Hindlimb muscle (tissue), 1 donor: ENCODE results near the gene METRN. TPM values are rescaled to one million over a fixed set of nuclear protein-coding genes. Genes with fewer than 3 reads are reported as not detected.

Source experiments
- DNase-seq: peaks from one replicate; pipeline ENCODE4 v3.0.0-alpha.2; 2013
- polyA plus RNA-seq: library from polyadenylated mRNA; unstranded; fragments of 120-200 nt; gene quantifications from one replicate; pipeline ENCODE4 v1.2.1, GENCODE V29; 2013; ENCODE audit not compliant: insufficient read length

The METRN gene
- polyA plus RNA-seq, 1 donor: 29.2 TPM

DNA sequence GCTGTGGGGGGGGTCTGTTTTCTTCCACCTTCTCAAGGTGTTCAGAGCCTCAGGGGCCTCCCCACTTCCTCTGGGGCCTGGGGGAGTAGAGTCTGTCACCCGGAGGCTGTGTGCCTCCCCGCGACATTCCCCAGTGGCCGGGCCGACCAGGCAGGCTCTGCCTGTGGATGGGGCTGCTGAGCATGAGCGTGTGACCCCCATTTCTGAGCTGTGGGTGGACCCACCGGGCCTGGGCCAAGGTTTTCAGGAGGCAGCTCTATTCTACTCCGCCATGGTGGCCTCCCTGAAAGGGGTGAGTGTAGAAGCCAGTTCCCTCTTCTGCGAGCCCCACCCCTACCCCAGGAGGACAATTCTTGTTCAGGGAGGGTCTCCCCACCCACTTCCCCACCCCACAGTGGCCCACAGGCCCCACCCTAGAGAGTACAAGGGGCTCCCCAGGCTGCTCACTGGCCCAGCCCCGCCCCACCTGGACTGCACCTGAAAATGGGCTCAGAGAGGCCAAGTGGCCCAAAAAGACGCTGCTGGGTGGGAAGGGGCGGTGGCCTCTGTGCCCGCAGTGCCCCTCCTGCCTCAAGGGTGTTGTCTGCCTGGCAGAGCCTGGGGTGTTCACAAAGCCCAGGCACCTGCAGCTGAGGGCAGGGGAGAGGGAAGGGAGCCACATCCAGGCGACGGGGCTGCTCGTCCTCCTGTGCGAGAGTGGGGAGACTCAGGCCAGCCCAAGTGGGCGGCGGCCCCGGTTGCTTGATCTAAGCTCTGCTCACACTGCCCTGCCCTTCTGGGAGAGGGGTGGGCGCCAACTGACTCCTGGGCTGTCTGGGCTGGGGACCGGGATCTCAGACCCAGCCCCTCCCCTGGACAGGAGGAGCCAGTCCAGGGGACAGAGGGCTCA lies 47.0 kb downstream of the METRN start:
- no peak for DNase-seq

DNA sequence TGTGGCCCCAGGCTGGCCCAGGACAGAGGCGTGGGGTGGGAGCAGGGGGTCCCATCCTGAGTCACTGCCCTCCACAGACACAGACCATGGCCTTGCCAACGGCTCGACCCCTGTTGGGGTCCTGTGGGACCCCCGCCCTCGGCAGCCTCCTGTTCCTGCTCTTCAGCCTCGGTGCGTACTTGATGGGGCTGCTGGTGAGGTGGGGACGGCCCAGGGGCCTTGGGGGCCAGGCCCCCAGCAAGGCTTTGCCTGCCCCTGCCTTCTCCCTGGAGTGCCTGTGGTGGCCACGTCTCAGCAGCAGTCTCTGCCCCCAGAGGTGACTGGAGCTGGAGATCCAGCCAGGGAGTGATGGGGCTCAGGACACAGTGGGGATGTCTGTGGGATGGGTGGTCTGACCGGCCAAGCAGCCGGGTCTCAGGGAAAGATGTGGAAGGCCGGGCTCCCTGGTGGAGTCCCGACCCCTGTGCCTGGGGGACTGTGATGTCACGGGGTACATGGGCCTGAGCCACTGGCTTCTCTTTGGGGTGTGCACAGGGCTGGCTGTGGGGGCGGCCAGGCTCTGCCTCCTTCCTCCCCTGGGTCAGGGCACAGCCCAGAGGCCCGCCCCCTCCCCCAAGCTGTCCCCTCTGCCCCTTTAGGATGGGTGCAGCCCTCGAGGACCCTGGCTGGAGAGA lies 47.8 kb downstream of the METRN start:
- no peak for DNase-seq

DNA sequence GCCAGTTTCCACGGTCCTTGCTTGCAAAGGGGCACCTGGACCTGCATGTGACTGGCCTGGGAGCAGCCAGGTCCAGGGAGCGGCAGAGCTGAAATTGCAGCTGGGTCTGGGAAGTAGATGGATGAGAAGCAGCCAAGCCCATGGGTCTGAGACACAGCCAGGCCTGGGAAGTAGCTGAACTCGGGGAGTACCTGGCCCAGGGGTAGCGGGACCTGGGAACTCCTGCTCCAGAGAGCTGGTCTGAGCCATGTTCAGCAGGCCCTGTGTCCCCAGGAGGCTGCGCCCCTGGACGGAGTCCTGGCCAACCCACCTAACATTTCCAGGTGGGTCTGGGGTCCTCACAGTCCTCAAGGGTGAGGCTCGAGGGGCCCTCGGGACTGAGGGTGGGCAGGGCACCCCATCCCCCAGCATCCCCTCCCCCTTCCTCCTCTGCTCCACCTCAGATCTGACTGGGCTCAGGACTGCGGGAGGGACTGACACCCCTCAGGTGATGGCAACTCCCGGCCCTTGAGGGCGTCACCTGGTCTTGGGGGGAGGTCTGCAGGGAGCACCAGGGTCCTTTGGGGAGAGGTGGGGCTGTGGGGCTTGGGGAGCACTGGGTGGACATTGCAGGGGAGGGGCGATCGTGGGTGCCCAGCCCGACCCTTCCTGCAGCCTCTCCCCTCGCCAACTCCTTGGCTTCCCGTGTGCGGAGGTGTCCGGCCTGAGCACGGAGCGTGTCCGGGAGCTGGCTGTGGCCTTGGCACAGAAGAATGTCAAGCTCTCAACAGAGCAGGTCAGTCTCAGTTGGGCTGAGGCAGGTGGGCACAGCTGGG lies 48.7 kb downstream of the METRN start:
- no peak for DNase-seq

DNA sequence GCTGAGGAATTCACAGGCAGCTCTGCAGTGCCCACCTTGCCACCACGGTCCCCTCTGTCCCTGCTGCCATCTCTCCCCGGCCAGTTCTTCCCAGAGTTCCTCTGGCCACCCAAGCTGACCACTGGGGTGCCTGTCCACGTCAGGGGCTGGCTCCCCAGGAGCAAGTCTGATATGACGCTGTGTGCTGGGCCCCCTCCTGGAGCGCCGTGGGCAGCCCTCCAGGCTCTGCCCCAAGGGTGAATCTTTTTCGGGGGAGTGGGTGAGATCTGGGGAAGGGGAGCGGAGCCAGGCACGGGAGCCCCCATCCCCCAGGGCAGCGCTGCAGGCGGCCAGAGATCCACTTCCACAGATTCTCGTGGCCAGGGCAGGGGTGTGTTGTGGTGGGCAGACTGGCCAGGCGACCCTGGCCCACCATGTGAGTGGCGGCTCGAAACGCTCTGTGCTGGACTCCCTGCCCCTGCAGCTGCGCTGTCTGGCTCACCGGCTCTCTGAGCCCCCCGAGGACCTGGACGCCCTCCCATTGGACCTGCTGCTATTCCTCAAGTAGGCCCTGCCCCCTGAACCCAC lies 49.3 kb downstream of the METRN start:
- DNase-seq: no peak

DNA sequence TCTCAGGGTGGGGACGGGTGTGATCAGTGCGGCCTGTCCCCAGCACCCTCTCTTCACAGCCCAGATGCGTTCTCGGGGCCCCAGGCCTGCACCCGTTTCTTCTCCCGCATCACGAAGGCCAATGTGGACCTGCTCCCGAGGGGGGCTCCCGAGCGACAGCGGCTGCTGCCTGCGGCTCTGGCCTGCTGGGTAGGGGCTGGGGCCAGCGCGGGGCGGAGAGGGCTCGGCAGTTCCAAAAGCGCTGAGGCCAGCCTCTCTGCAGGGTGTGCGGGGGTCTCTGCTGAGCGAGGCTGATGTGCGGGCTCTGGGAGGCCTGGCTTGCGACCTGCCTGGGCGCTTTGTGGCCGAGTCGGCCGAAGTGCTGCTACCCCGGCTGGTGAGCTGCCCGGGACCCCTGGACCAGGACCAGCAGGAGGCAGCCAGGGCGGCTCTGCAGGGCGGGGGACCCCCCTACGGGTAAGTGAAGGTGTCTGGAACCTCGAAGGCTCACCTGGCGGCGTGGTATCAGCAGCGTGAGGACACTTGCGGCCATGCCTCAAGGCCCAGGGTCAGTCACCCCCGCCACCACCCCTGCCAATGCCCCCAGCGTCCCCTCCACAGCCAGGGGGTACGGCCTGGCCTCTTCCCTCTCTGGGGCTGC lies 50.0 kb downstream of the METRN start:
- DNase-seq: no peak

DNA sequence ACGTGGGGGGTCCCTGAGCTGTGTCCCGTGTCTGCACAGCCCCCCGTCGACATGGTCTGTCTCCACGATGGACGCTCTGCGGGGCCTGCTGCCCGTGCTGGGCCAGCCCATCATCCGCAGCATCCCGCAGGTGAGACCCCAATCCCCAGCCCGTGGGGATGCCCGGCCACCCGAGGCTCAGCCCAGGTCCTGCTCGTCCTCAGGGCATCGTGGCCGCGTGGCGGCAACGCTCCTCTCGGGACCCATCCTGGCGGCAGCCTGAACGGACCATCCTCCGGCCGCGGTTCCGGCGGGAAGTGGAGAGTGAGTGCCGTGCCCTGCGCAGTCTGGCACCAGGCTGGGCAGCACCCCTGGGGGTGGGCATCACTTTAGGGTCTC lies 50.6 kb downstream of the METRN start:
- DNase-seq: no peak

DNA sequence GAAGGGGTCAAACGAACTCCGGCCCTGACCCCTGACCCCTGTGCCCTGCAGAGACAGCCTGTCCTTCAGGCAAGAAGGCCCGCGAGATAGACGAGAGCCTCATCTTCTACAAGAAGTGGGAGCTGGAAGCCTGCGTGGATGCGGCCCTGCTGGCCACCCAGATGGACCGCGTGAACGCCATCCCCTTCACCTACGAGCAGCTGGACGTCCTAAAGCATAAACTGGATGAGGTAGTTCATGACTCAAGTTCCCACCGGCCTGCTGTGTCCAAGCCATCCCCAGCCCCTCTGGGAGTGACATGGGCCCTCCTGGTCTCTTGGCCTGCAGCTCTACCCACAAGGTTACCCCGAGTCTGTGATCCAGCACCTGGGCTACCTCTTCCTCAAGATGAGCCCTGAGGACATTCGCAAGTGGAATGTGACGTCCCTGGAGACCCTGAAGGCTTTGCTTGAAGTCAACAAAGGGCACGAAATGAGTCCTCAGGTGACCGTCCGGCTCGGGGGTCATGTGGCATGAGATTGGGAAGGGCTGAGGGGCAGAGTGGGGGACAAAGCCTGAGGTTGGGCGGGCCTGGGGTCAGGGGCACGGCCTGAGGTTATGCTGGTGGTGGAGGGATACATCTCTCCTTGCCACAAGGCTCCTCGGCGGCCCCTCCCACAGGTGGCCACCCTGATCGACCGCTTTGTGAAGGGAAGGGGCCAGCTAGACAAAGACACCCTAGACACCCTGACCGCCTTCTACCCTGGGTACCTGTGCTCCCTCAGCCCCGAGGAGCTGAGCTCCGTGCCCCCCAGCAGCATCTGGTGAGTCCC lies 51.3 kb downstream of the METRN start:
- DNase-seq: no peak

DNA sequence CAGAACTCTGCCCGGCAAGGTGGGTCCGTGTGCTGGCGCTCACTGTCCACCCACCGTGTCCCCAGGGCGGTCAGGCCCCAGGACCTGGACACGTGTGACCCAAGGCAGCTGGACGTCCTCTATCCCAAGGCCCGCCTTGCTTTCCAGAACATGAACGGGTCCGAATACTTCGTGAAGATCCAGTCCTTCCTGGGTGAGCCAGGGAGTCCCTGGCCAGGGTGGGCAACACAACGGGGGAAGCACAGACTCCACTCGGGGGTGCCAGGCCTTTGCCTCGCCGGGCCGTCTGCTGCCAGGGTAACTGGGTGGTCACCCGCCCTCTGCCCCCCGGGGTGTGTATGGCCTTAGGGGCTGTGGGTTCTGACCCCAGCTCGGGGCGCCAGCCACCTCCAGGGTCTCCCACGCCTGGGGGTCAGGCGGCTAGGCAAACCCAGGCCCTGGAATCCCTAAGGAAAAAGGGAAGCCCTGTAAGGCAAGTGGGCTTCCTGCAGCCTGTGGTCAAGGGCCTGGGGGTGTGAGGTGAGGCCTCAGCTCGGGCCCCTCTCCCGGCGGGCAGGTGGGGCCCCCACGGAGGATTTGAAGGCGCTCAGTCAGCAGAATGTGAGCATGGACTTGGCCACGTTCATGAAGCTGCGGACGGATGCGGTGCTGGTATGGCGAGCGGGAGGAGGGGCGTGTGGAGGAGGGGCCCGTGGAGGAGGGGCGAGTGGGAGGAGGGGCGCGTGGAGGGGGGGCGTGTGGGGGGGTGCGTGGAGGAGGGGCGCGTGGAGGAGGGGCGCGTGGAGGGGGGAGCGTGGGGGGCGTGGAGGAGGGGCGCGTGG lies 52.1 kb downstream of the METRN start:
- DNase-seq: no peak

DNA sequence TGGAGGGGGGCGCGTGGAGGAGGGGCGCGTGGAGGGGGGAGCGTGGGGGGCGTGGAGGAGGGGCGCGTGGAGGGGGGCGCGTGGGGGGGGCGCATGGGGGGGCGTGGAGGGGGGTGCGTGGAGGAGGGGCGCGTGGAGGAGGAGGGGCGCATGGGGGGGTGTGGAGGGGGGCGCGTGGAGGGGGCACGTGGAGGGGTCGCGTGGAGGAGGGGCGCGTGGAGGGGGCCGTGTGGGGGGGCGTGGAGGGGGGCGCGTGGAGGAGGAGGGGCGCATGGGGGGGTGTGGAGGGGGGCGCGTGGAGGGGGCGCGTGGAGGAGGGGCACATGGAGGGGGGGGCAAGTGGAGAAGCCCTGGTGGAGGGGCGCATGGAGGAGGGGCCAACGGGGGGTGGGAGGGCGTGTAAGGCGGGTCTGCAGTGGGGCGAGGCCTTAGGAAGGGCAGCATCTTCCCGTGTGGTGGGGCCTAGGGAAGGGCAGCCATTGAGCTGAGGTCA lies 52.9 kb downstream of the METRN start:
- no peak for DNase-seq

DNA sequence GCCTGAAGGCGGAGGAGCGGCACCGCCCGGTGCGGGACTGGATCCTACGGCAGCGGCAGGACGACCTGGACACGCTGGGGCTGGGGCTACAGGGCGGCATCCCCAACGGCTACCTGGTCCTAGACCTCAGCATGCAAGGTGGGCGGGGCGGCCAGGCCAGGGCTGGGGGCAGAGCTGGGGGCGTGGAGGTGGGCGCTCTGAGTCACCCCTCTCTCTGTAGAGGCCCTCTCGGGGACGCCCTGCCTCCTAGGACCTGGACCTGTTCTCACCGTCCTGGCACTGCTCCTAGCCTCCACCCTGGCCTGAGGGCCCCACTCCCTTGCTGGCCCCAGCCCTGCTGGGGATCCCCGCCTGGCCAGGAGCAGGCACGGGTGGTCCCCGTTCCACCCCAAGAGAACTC lies 53.5 kb downstream of the METRN start:
- DNase-seq: no peak

Other genes with a start within 250 kb of the METRN start
- gene CAPN15, start 187.4 kb upstream of the METRN start, polyA plus RNA-seq: 31.7 TPM
- gene PRR35, start 154.7 kb upstream of the METRN start, polyA plus RNA-seq: 0.14 TPM
- gene NHLRC4, start 148.1 kb upstream of the METRN start, polyA plus RNA-seq: 1.4 TPM
- 21.3 TPM for gene PIGQ, start 145.2 kb upstream of the METRN start, polyA plus RNA-seq
- gene RAB40C, start 125.1 kb upstream of the METRN start, polyA plus RNA-seq: 15.4 TPM
- 0.80 TPM for gene WFIKKN1, start 84.1 kb upstream of the METRN start, polyA plus RNA-seq
- 47.8 TPM for gene METTL26, start 78.8 kb upstream of the METRN start, polyA plus RNA-seq
- 17.6 TPM for gene MCRIP2, start 73.3 kb upstream of the METRN start, polyA plus RNA-seq
- gene WDR90, start 65.8 kb upstream of the METRN start, polyA plus RNA-seq: 16.9 TPM
- gene RHOT2, start 47.0 kb upstream of the METRN start, polyA plus RNA-seq: 68.7 TPM
- gene RHBDL1, start 39.4 kb upstream of the METRN start, polyA plus RNA-seq: 1.8 TPM
- 94.0 TPM for gene STUB1, start 34.7 kb upstream of the METRN start, polyA plus RNA-seq
- gene JMJD8, start 30.8 kb upstream of the METRN start, polyA plus RNA-seq: 33.9 TPM
- 9.6 TPM for gene WDR24, start 24.7 kb upstream of the METRN start, polyA plus RNA-seq
- gene FBXL16, start 9.3 kb upstream of the METRN start, polyA plus RNA-seq: 0.52 TPM
- gene ANTKMT, start 6.0 kb downstream of the METRN start, polyA plus RNA-seq: 15.2 TPM
- gene CCDC78, start 11.3 kb downstream of the METRN start, polyA plus RNA-seq: 1.4 TPM
- 3.0 TPM for gene HAGHL, start 12.0 kb downstream of the METRN start, polyA plus RNA-seq
- 17.1 TPM for gene CIAO3, start 25.9 kb downstream of the METRN start, polyA plus RNA-seq
- 0.97 TPM for gene MSLN, start 45.6 kb downstream of the METRN start, polyA plus RNA-seq
- gene RPUSD1, start 73.3 kb downstream of the METRN start, polyA plus RNA-seq: 13.5 TPM
- 15.7 TPM for gene CHTF18, start 73.5 kb downstream of the METRN start, polyA plus RNA-seq
- not detected for gene GNG13, start 85.6 kb downstream of the METRN start, polyA plus RNA-seq